GM12878 (cell line): Measurements from ENCODE around the gene TMEM151A. TPM values are rescaled to one million over a fixed set of nuclear protein-coding genes. Genes with fewer than 3 reads are reported as not detected.
A peak's percentile ranks its signal among the peaks of the same experiment; 100 is the strongest.

Source experiments
- ATAC-seq: fragments of 200-7000 bp; cut with Tn5 transposase; 3 replicates; pipeline ENCODE4 v1.9.1; 2020; ENCODE audit warnings: mild to moderate bottlenecking, moderate library complexity
- BruUV-seq: library from RNA; stranded (reverse); fragments of 400-500 nt; replicated peaks from 2 replicates; lab custom pipeline; 2021; lab: Mats Ljungman, UMichigan
- CTCF ChIA-PET: fragments of 300-600 bp; sonication (Branson Sonifier 250); formaldehyde crosslinking; extraction: SDS; loops from one replicate; lab custom pipeline; 2021; ENCODE audit warnings: inconsistent platforms; lab: Yijun Ruan, JAX
- POLR2A ChIA-PET: fragments of 350-600 bp; formaldehyde crosslinking; extraction: SDS; loops from one replicate; lab custom pipeline; 2021; ENCODE audit warnings: inconsistent platforms; lab: Charles Lee
- RAD21 ChIA-PET: fragments of 300-600 bp; sonication (Branson Sonifier 250); formaldehyde crosslinking; loops from one replicate; lab custom pipeline; 2023; ENCODE audit warnings: antibody characterized with exemption; ENCODE audit not compliant: unreplicated experiment; lab: Charles Lee
- SMC1A ChIA-PET: fragments of 300-600 bp; sonication (Branson Sonifier 250); formaldehyde crosslinking; loops from one replicate; lab custom pipeline; 2023; ENCODE audit not compliant: unreplicated experiment, uncharacterized antibody; lab: Charles Lee
- DNase-seq: peaks from one replicate; pipeline ENCODE4 v3.0.0-alpha.2; 2011; ENCODE audit warnings: low read depth, low spot score
- FAIRE-seq: peaks from 3 replicates; lab custom pipeline; 2011; peaks lifted over from hg19 to GRCh38; lab: Jason Lieb, UNC
- H2AFZ ChIP-seq: 2 replicates; pipeline ENCODE4 v1.6.0; 2011; ENCODE audit warnings: low read depth, low read length, control low read depth; ENCODE audit not compliant: control insufficient read depth
- H3K27ac ChIP-seq: 2 replicates; pipeline ENCODE4 v1.5.1; 2011; ENCODE audit warnings: control low read depth; ENCODE audit not compliant: control insufficient read depth, insufficient read depth
- H3K27me3 ChIP-seq, 2 experiments: replicated peaks in 1 of 2; 2 replicates each; pipeline versions ENCODE4 v1.6.0 to v1.6.1; 2011; ENCODE audit warnings: low read length in 1 of 2; ENCODE audit not compliant: control insufficient read depth in 2 of 2, insufficient read depth in 2 of 2
- H3K36me3 ChIP-seq, 2 experiments: 2 replicates each; pipeline ENCODE4 v1.5.1; 2011; ENCODE audit warnings: low read length in 1 of 2; ENCODE audit not compliant: control insufficient read depth in 2 of 2, insufficient read depth in 2 of 2
- H3K4me1 ChIP-seq: 2 replicates; pipeline ENCODE4 v1.6.1; 2011; ENCODE audit warnings: mild to moderate bottlenecking, low read length, moderate library complexity, mixed read lengths; ENCODE audit not compliant: control insufficient read depth, insufficient read depth
- H3K4me2 ChIP-seq: 2 replicates; pipeline ENCODE4 v1.6.0; 2011; ENCODE audit warnings: control low read depth; ENCODE audit not compliant: control insufficient read depth, insufficient read depth
- H3K4me3 ChIP-seq: fragments of 200-600 bp; sonication (generic); 2 replicates; pipeline ENCODE4 v1.5.1; 2016
- H3K79me2 ChIP-seq: 2 replicates; pipeline ENCODE4 v1.6.0; 2011; ENCODE audit warnings: low read length; ENCODE audit not compliant: control insufficient read depth, insufficient read depth
- H3K9ac ChIP-seq: 2 replicates; pipeline ENCODE4 v1.8.0; 2011; ENCODE audit warnings: low read length, control low read depth, mixed read lengths; ENCODE audit not compliant: control insufficient read depth, insufficient read depth
- H3K9me3 ChIP-seq: replicated peaks from 3 replicates; pipeline ENCODE4 v1.5.1; 2011; ENCODE audit warnings: mild to moderate bottlenecking, low read length; ENCODE audit not compliant: control insufficient read depth, insufficient read depth
- H4K20me1 ChIP-seq: 2 replicates; pipeline ENCODE4 v1.6.0; 2011; ENCODE audit not compliant: control insufficient read depth, insufficient read depth
- CREB1 ChIP-seq: IDR thresholded peaks from 2 replicates; pipeline ENCODE4 v1.6.1; 2012; ENCODE audit warnings: low read depth, mild to moderate bottlenecking, inconsistent platforms
- WGBS: methylation state at CpG from one replicate; pipeline ENCODE4 v1.1.6; 2016; ENCODE audit warnings: low lambda C conversion rate; ENCODE audit not compliant: insufficient replicate concordance, insufficient coverage; ENCODE audit errors: missing lambda C conversion rate; 5-methylcytosine and 5-hydroxymethylcytosine counted together
- in situ Hi-C: fragments of 300-500 bp; cut with MboI; formaldehyde crosslinking; loops from 9 replicates; pipeline ENCODE4 v1.14.3; 2018; ENCODE audit warnings: mixed read lengths
- intact Hi-C: fragments of 100-400 bp; cut with micrococcal nuclease; formaldehyde crosslinking; loops from one replicate; pipeline ENCODE4 v1.14.2; 2022; ENCODE audit not compliant: unreplicated experiment
- polyA plus RNA-seq, 11 experiments: library from polyadenylated mRNA; depleted of rRNA in 4 of 11; unstranded in 6 of 11; stranded (reverse) in 5 of 11; fragments of >200 nt; fragmentation: Nextera tagmentation in 4 of 11; fragmentation: Illumina TruSeq in 1 of 11; extraction: Ambion mirVana in 4 of 11; extraction: Trizol in 1 of 11; gene quantifications; 1 replicate in 1 of 11; 2 replicates in 10 of 11; pipeline versions ENCODE4 v1.2.1 to v1.2.3, GENCODE V29; 2011 to 2016; ENCODE audit warnings: inconsistent platforms in 2 of 11, missing spikeins in 2 of 11, low read depth in 1 of 11
- total RNA-seq, 4 experiments: library from RNA; depleted of rRNA in 3 of 4; stranded (reverse); fragments of >200 nt in 3 of 4; fragmentation: Illumina TruSeq in 1 of 4; extraction: Trizol in 1 of 4; gene quantifications; 2 replicates each; pipeline versions ENCODE4 v1.2.1 to v1.2.3, GENCODE V29; 2013 to 2021
- TF ChIP-seq, protein P1 (sequence below), 3 experiments: IDR thresholded peaks in 2 of 3; conservative IDR thresholded peaks in 1 of 3; 2 replicates each; pipeline ENCODE4 v1.5.1; 2011; ENCODE audit warnings: low read depth in 3 of 3, low read length in 3 of 3, mild to moderate bottlenecking in 3 of 3, control low read depth in 2 of 3, moderate library complexity in 2 of 3, inconsistent platforms in 1 of 3, mixed read lengths in 1 of 3; ENCODE audit not compliant: control insufficient read depth in 2 of 3, insufficient read depth in 1 of 3; ENCODE audit errors: extremely low read depth in 1 of 3

Gene TMEM151A
- total and polyA plus RNA-seq, 10 of the 15 experiments (the other 5 are each of a cell fraction or from before 2014, with no cell fraction given): not detected

DNA sequence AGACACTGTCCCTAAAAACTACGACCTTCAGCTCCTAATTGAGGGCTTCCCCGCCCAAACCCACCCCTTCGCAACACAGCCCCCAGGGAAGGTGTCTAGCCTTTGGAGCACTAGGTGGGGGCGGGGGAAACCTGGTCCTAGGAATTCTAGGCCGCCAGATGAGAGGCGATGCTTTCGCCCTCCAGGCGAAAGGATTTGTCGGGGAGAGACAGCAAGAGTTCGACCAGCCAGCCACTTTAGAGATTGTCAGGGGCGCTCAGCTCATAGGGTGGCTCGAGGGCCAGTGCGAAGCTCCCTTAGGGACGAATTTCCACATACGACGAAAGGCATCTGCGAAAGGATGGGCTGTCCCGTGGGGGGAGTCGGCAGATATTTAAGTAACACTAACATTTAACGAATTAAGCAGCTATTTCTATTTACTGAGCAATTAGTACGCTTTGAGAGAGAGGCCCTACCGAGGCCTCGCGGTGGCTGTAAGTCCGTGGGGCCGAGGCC is 19.8 kb downstream of the TMEM151A start:
- H4K20me1 ChIP-seq: no peaks in the 10 kb centered on the region
- peak overlapping the region; percentile 66 for H3K4me3 ChIP-seq
- SMC1A ChIA-PET: interaction anchor here (0.6 to 2.8 kb wide), 22 partner anchors 9 to 260 kb away, joined by 3 to 33 read pairs (median 5); partner anchors contain the start of genes MRPL11, NPAS4, RIN1 and SLC29A2
- DNase-seq (no peak), ATAC-seq (no peak), FAIRE-seq (no peak)
- CTCF ChIA-PET: interaction anchor here (0.5 to 6.3 kb wide), 32 partner anchors 9 to 805 kb away, joined by 3 to 166 read pairs (median 6); partner anchors contain the start of genes B4GAT1, BRMS1, DPP3 and MRPL11
- TF ChIP-seq, protein P1, sequence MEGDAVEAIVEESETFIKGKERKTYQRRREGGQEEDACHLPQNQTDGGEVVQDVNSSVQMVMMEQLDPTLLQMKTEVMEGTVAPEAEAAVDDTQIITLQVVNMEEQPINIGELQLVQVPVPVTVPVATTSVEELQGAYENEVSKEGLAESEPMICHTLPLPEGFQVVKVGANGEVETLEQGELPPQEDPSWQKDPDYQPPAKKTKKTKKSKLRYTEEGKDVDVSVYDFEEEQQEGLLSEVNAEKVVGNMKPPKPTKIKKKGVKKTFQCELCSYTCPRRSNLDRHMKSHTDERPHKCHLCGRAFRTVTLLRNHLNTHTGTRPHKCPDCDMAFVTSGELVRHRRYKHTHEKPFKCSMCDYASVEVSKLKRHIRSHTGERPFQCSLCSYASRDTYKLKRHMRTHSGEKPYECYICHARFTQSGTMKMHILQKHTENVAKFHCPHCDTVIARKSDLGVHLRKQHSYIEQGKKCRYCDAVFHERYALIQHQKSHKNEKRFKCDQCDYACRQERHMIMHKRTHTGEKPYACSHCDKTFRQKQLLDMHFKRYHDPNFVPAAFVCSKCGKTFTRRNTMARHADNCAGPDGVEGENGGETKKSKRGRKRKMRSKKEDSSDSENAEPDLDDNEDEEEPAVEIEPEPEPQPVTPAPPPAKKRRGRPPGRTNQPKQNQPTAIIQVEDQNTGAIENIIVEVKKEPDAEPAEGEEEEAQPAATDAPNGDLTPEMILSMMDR (IDR thresholded peaks at IDR 0.05 in 2 of 3, conservative IDR thresholded peaks at IDR 0.05 in 1 of 3; ENCODE audit: control insufficient read depth in 2 of 3, extremely low read depth in 1 of 3, insufficient read depth in 1 of 3, low read depth in 3 of 3, low read length in 3 of 3): peak in 1 of 3 experiments; percentile 93; a peak in 2 of 6 replicates
- TF ChIP-seq CREB1: no peak
- in situ Hi-C loops: no loop called here
- POLR2A ChIA-PET: interaction anchor here (1.0 to 2.9 kb wide), 11 partner anchors 15 to 1042 kb away, joined by 3 to 19 read pairs (median 6); partner anchors contain the start of genes BRMS1, POLD4, RAB1B and RIN1
- intact Hi-C loops: loop anchor here (2.0 kb wide), 1 partner anchor 77 kb away; no protein-coding TSS in a partner anchor
- H3K36me3 ChIP-seq: no peaks in the 10 kb centered on the region
- no peaks in the 10 kb centered on the region for H3K79me2 ChIP-seq
- no TSS peak for BruUV-seq
- H3K27me3 ChIP-seq: no peaks in the 10 kb centered on the region; a peak in 1 of 4 replicates
- H3K4me1 ChIP-seq: no peaks in the 10 kb centered on the region; the same call in 1 of the 2 replicates
- H3K9me3 ChIP-seq: no peaks in the 10 kb centered on the region
- H3K9ac ChIP-seq: peak overlapping the region; percentile 69
- H3K27ac ChIP-seq: peak overlapping the region; percentile 55; the same call in 1 of the 2 replicates
- peak overlapping the region; percentile 99 for H2AFZ ChIP-seq
- H3K4me2 ChIP-seq: peak overlapping the region; percentile 93
- WGBS: 20% methylated on average over 25 of the region's 26 CpGs
- RAD21 ChIA-PET: interaction anchor here (0.7 to 3.0 kb wide), 27 partner anchors 9 to 1042 kb away, joined by 3 to 49 read pairs (median 4); partner anchors contain the start of genes B4GAT1, MRPL11, PELI3 and POLD4
